ENCODE measurements around the gene SLC13A4. TPM values are rescaled to one million over a fixed set of nuclear protein-coding genes. Genes with fewer than 3 reads are reported as not detected.

The SLC13A4 gene
- total RNA-seq, 2 donors from 2014 or later, result 1.8 to 3.2 TPM

DNA sequence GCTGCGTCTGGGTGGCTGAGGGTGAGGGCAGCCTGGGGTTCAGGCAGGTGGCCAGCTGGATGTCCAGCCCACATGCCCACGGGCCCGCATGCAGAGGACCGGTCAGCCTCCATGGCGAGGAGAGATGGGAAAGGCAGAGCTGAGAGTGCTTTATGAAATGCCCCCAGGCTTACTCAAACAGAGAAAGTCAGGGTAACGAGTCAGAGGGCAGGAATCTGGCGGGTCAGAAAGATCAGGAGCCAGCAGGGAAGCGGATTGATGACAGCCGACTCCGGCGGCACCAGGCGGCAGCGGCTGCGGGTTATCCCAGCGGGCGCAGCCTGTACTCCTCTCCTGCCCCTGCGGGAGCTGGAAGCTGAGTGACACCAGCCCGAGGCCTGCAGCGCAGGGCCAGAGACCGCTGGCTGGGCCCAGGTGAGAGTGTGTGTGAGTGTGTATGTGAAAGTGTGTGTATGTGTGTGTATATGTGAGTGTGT is 13.4 kb downstream of the SLC13A4 start:
- DNase-seq, result peak; percentile 90
- peaks cover 6% of the 10 kb centered on the region for H3K4me1 ChIP-seq (ENCODE audit: control insufficient read depth, insufficient read depth, low read length)
- H3K27ac ChIP-seq (ENCODE audit: low read depth, low read length), result peak overlapping the region; percentile 82
- Mint-ChIP-seq H3K27ac (no peak overlapping the region), H3K27me3 (ENCODE audit: insufficient read depth) (no peaks in the 10 kb centered on the region), H3K9me3 (no peaks in the 10 kb centered on the region), H3K36me3 (ENCODE audit: low read depth) (no peaks in the 10 kb centered on the region), H3K4me1 (peaks cover 14% of the 10 kb centered on the region), H3K4me3 (no peak overlapping the region)
- H3K9me3 ChIP-seq (ENCODE audit: control insufficient read depth, low read length), result no peaks in the 10 kb centered on the region
- no peaks in the 10 kb centered on the region for H3K27me3 ChIP-seq (ENCODE audit: control insufficient read depth, insufficient read depth, low read length, poor library complexity, severe bottlenecking)
- H3K9ac ChIP-seq (ENCODE audit: extremely low read depth, low read length, poor library complexity, severe bottlenecking), result no peak overlapping the region
- TF ChIP-seq, protein P1, sequence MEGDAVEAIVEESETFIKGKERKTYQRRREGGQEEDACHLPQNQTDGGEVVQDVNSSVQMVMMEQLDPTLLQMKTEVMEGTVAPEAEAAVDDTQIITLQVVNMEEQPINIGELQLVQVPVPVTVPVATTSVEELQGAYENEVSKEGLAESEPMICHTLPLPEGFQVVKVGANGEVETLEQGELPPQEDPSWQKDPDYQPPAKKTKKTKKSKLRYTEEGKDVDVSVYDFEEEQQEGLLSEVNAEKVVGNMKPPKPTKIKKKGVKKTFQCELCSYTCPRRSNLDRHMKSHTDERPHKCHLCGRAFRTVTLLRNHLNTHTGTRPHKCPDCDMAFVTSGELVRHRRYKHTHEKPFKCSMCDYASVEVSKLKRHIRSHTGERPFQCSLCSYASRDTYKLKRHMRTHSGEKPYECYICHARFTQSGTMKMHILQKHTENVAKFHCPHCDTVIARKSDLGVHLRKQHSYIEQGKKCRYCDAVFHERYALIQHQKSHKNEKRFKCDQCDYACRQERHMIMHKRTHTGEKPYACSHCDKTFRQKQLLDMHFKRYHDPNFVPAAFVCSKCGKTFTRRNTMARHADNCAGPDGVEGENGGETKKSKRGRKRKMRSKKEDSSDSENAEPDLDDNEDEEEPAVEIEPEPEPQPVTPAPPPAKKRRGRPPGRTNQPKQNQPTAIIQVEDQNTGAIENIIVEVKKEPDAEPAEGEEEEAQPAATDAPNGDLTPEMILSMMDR (conservative IDR thresholded peaks at IDR 0.05), result no peak
- no peaks in the 10 kb centered on the region for H3K36me3 ChIP-seq (ENCODE audit: control insufficient read depth, insufficient read depth, low read length)
- H3K4me3 ChIP-seq (ENCODE audit: low read length), result no peak overlapping the region
- WGBS, 2 experiments (ENCODE audit: insufficient coverage in 1 of 2, insufficient read length in 1 of 2), result 37 to 59% methylated on average over 12 to 20 of the region's 20 CpGs

DNA sequence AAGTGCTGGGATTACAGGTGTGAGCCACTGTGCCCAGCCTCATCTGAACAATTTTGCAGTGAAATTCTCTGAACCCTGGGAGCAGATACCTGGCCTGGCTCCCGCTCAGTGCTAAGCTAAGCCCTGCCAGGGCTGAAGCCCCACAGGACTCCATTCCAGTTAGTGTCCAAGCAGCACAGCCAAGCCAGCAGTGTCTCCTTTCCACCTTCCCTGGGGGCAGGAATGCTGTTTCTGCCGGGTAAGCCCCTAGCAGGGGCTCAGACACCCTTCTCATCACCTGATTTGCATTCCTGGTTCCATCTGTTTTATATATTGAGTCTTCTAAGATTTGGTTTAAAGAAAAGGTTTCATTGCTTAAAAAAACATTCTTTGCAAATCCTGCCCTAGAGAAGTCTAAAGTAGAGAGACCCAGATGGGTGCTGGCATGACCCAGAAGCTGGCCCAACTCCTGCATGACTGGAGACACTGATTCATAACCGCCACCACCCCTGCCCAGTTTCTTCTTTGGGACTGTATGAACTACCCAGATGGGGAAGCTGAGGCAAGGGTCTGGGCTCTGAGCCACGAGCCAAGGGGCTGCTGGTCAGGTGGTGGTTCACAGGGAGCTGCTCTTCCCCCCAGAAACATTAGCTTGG is 14.0 kb downstream of the SLC13A4 start:
- TF ChIP-seq, protein P1 (conservative IDR thresholded peaks at IDR 0.05), result no peak
- DNase-seq, result no peak
- H3K4me3 ChIP-seq (ENCODE audit: low read length), result no peak overlapping the region
- Mint-ChIP-seq H3K4me3 (no peak overlapping the region), H3K27me3 (ENCODE audit: insufficient read depth) (no peaks in the 10 kb centered on the region), H3K9me3 (no peaks in the 10 kb centered on the region), H3K4me1 (peaks cover 14% of the 10 kb centered on the region), H3K36me3 (ENCODE audit: low read depth) (no peaks in the 10 kb centered on the region), H3K27ac (no peak overlapping the region)
- H3K4me1 ChIP-seq (ENCODE audit: control insufficient read depth, insufficient read depth, low read length), result peaks cover 6% of the 10 kb centered on the region
- H3K36me3 ChIP-seq (ENCODE audit: control insufficient read depth, insufficient read depth, low read length), result no peaks in the 10 kb centered on the region
- H3K9ac ChIP-seq (ENCODE audit: extremely low read depth, low read length, poor library complexity, severe bottlenecking), result no peak overlapping the region
- H3K9me3 ChIP-seq (ENCODE audit: control insufficient read depth, low read length), result no peaks in the 10 kb centered on the region
- H3K27me3 ChIP-seq (ENCODE audit: control insufficient read depth, insufficient read depth, low read length, poor library complexity, severe bottlenecking), result no peaks in the 10 kb centered on the region
- H3K27ac ChIP-seq (ENCODE audit: low read depth, low read length), result peak overlapping the region; percentile 82
- 85 to 100% methylated on average over 3 to 4 of the region's 4 CpGs for WGBS, 2 experiments (ENCODE audit: insufficient coverage in 1 of 2, insufficient read length in 1 of 2)

DNA sequence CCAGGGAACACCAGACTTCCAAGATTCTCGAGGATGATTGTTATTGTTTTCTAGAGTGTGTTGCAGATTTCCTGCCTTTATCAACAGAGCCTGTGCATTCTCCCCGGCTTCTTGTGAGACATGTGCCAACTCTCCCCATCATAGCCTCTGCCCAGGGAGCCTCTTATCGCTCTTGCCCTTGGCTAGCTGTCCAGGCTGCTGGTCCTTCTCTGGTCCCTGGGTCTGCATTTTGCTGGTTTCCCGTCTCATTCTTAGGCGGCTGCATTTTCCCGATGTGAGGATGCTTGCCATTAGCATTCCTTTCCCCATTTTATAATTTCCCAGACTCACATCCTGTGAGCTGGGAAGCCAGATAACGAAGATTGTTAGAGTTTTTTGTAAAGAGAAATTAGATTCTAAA is 15.2 kb downstream of the SLC13A4 start:
- Histone ChIP-seq H3K4me1 (ENCODE audit: control insufficient read depth, insufficient read depth, low read length) (peaks cover 6% of the 10 kb centered on the region), H3K36me3 (ENCODE audit: control insufficient read depth, insufficient read depth, low read length) (no peaks in the 10 kb centered on the region), H3K9ac (ENCODE audit: extremely low read depth, low read length, poor library complexity, severe bottlenecking) (no peak overlapping the region), H3K9me3 (ENCODE audit: control insufficient read depth, low read length) (no peaks in the 10 kb centered on the region), H3K4me3 (ENCODE audit: low read length) (no peak overlapping the region), H3K27me3 (ENCODE audit: control insufficient read depth, insufficient read depth, low read length, poor library complexity, severe bottlenecking) (no peaks in the 10 kb centered on the region), H3K27ac (ENCODE audit: low read depth, low read length) (no peak overlapping the region)
- Mint-ChIP-seq H3K9me3 (no peaks in the 10 kb centered on the region), H3K4me1 (peaks cover 14% of the 10 kb centered on the region), H3K27ac (no peak overlapping the region), H3K36me3 (ENCODE audit: low read depth) (no peaks in the 10 kb centered on the region), H3K4me3 (no peak overlapping the region), H3K27me3 (ENCODE audit: insufficient read depth) (no peaks in the 10 kb centered on the region)
- 88 to 95% methylated on average over 2 to 7 of the region's 7 CpGs for WGBS, 2 experiments (ENCODE audit: insufficient coverage in 1 of 2, insufficient read length in 1 of 2)
- TF ChIP-seq, protein P1 (conservative IDR thresholded peaks at IDR 0.05), result no peak
- no peak for DNase-seq
